ENCODE measurements around the gene ARFGEF3. TPM values are rescaled to one million over a fixed set of nuclear protein-coding genes. Genes with fewer than 3 reads are reported as not detected.

ARFGEF3 gene
- total and polyA plus RNA-seq, 2 experiments from 2014 or later, result 5.8 to 24.6 TPM

DNA sequence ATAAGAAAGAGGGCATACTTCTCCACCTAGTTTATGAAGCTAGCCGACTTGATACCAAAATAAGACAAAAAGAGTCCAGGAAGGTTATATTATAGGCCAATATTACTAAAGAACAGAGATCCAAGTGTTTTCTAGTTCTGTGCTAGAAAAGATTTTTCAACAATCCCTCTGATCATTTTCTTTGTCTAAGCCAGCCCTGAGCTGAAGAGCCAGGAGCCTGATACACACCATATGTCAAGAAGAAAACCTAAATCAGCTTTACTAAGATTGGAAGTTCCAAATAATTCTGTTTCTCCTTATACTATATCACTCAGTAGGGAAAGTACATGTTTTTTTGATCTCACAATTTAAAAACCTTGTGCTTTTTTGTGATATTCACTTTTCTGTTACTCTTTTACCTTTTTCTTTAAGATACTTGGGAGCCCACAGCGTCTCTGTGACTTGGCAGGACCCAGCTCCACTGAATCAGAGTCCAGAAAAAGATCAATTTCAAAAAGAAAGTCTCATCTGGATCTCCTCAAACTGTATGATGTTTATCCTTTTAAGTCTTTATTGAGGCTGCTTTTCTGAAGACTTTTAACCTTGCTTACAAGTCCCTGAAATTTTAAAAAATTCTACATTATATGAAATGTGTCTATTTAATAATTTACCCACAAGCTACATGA, 99.5 kb downstream of the ARFGEF3 start:
- Mint-ChIP-seq H3K27ac (no peak overlapping the region), H3K4me1 (no peaks in the 10 kb centered on the region), H3K4me3 (no peak overlapping the region), H3K36me3 (ENCODE audit: low read depth) (peaks cover 12% of the 10 kb centered on the region), H3K9me3 (no peaks in the 10 kb centered on the region), H3K27me3 (ENCODE audit: insufficient read depth, low read depth, poor library complexity) (peaks cover 3% of the 10 kb centered on the region)
- H3K27me3 ChIP-seq (ENCODE audit: insufficient read depth), result no peaks in the 10 kb centered on the region
- no peak overlapping the region for H3K4me2 ChIP-seq
- ATAC-seq (no peak), DNase-seq (ENCODE audit: low spot score) (no peak)
- H3K9me2 ChIP-seq (ENCODE audit: insufficient read depth), result no peaks in the 10 kb centered on the region
- H3K79me2 ChIP-seq (replicated peaks; ENCODE audit: insufficient read depth), result no peaks in the 10 kb centered on the region
- no peak overlapping the region for H3K4me3 ChIP-seq
- H2AFZ ChIP-seq, result no peak overlapping the region
- H3F3A ChIP-seq (replicated peaks; ENCODE audit: low read depth), result no peaks in the 10 kb centered on the region
- peaks cover 3% of the 10 kb centered on the region; the same call in 1 of the 2 replicates for H3K36me3 ChIP-seq (ENCODE audit: insufficient read depth)
- H3K4me1 ChIP-seq (ENCODE audit: insufficient read depth), result no peaks in the 10 kb centered on the region
- H3K27ac ChIP-seq (ENCODE audit: low read depth), result no peak overlapping the region
- H4K20me1 ChIP-seq (replicated peaks; ENCODE audit: insufficient read depth), result no peaks in the 10 kb centered on the region
- TF ChIP-seq JUNB (IDR thresholded peaks at IDR 0.05; ENCODE audit: unreplicated experiment) (no peak), ZNF114 (CRISPR knock-in tag; IDR thresholded peaks at IDR 0.05) (no peak)
- TF ChIP-seq, protein P1, sequence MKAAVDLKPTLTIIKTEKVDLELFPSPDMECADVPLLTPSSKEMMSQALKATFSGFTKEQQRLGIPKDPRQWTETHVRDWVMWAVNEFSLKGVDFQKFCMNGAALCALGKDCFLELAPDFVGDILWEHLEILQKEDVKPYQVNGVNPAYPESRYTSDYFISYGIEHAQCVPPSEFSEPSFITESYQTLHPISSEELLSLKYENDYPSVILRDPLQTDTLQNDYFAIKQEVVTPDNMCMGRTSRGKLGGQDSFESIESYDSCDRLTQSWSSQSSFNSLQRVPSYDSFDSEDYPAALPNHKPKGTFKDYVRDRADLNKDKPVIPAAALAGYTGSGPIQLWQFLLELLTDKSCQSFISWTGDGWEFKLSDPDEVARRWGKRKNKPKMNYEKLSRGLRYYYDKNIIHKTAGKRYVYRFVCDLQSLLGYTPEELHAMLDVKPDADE (IDR thresholded peaks at IDR 0.05), result no peak

DNA sequence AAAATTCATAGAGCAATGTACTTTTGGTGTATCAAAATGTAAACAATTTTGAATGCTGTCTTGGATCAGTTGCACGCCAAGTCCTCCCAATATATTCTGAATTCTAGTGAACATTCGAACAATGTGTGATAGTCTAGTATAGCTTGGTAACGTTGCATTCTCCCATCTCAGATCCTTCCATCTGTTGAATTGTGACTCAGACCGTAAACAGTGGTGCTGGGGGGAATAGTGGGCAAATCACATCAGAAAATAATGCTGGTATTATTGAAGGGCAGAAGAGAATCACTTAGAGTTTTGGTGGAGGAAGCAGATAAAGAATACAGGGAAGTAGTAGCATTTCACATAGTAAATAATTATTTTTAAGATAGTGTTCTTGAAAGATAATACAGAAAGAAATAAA, 102.2 kb downstream of the ARFGEF3 start:
- no peaks in the 10 kb centered on the region for H3K4me1 Mint-ChIP-seq
- H2AFZ ChIP-seq, result no peak overlapping the region
- H3K27ac ChIP-seq (ENCODE audit: low read depth), result no peak overlapping the region
- H3K36me3 ChIP-seq (ENCODE audit: insufficient read depth), result no peaks in the 10 kb centered on the region
- peaks cover 3% of the 10 kb centered on the region for H3K27me3 Mint-ChIP-seq (ENCODE audit: insufficient read depth, low read depth, poor library complexity)
- H3K9me2 ChIP-seq (ENCODE audit: insufficient read depth), result no peaks in the 10 kb centered on the region
- H3K9me3 Mint-ChIP-seq, result no peaks in the 10 kb centered on the region
- no peak overlapping the region for H3K4me2 ChIP-seq
- ATAC-seq (no peak), DNase-seq (ENCODE audit: low spot score) (no peak)
- no peaks in the 10 kb centered on the region for H3K79me2 ChIP-seq (replicated peaks; ENCODE audit: insufficient read depth)
- H3K4me3 ChIP-seq, result no peak overlapping the region
- H3K27ac Mint-ChIP-seq, result no peak overlapping the region
- peaks cover 12% of the 10 kb centered on the region for H3K36me3 Mint-ChIP-seq (ENCODE audit: low read depth)
- no peaks in the 10 kb centered on the region for H4K20me1 ChIP-seq (replicated peaks; ENCODE audit: insufficient read depth)
- H3K4me3 Mint-ChIP-seq, result no peak overlapping the region
- no peaks in the 10 kb centered on the region for H3K4me1 ChIP-seq (ENCODE audit: insufficient read depth)
- H3K27me3 ChIP-seq (ENCODE audit: insufficient read depth), result no peaks in the 10 kb centered on the region
- H3F3A ChIP-seq (replicated peaks; ENCODE audit: low read depth), result no peaks in the 10 kb centered on the region
- no peak for TF ChIP-seq EZH2phosphoT487 (IDR thresholded peaks at IDR 0.05; ENCODE audit: unreplicated experiment)
- TF ChIP-seq, protein P2, sequence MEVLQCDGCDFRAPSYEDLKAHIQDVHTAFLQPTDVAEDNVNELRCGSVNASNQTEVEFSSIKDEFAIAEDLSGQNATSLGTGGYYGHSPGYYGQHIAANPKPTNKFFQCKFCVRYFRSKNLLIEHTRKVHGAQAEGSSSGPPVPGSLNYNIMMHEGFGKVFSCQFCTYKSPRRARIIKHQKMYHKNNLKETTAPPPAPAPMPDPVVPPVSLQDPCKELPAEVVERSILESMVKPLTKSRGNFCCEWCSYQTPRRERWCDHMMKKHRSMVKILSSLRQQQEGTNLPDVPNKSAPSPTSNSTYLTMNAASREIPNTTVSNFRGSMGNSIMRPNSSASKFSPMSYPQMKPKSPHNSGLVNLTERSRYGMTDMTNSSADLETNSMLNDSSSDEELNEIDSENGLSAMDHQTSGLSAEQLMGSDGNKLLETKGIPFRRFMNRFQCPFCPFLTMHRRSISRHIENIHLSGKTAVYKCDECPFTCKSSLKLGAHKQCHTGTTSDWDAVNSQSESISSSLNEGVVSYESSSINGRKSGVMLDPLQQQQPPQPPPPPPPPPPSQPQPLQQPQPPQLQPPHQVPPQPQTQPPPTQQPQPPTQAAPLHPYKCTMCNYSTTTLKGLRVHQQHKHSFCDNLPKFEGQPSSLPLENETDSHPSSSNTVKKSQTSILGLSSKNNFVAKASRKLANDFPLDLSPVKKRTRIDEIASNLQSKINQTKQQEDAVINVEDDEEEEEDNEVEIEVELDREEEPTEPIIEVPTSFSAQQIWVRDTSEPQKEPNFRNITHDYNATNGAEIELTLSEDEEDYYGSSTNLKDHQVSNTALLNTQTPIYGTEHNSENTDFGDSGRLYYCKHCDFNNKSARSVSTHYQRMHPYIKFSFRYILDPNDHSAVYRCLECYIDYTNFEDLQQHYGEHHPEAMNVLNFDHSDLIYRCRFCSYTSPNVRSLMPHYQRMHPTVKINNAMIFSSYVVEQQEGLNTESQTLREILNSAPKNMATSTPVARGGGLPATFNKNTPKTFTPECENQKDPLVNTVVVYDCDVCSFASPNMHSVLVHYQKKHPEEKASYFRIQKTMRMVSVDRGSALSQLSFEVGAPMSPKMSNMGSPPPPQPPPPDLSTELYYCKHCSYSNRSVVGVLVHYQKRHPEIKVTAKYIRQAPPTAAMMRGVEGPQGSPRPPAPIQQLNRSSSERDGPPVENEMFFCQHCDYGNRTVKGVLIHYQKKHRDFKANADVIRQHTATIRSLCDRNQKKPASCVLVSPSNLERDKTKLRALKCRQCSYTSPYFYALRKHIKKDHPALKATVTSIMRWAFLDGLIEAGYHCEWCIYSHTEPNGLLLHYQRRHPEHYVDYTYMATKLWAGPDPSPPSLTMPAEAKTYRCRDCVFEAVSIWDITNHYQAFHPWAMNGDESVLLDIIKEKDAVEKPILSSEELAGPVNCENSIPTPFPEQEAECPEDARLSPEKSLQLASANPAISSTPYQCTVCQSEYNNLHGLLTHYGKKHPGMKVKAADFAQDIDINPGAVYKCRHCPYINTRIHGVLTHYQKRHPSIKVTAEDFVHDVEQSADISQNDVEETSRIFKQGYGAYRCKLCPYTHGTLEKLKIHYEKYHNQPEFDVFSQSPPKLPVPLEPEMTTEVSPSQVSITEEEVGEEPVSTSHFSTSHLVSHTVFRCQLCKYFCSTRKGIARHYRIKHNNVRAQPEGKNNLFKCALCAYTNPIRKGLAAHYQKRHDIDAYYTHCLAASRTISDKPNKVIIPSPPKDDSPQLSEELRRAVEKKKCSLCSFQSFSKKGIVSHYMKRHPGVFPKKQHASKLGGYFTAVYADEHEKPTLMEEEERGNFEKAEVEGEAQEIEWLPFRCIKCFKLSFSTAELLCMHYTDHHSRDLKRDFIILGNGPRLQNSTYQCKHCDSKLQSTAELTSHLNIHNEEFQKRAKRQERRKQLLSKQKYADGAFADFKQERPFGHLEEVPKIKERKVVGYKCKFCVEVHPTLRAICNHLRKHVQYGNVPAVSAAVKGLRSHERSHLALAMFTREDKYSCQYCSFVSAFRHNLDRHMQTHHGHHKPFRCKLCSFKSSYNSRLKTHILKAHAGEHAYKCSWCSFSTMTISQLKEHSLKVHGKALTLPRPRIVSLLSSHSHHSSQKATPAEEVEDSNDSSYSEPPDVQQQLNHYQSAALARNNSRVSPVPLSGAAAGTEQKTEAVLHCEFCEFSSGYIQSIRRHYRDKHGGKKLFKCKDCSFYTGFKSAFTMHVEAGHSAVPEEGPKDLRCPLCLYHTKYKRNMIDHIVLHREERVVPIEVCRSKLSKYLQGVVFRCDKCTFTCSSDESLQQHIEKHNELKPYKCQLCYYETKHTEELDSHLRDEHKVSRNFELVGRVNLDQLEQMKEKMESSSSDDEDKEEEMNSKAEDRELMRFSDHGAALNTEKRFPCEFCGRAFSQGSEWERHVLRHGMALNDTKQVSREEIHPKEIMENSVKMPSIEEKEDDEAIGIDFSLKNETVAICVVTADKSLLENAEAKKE (CRISPR knock-in tag; IDR thresholded peaks at IDR 0.05), result no peak
- TF ChIP-seq EZH2 (IDR thresholded peaks at IDR 0.05; ENCODE audit: low read depth, unreplicated experiment), result no peak
- no peak for TF ChIP-seq ZNF331 (CRISPR knock-in tag; IDR thresholded peaks at IDR 0.05; ENCODE audit: low read depth)
- no peak for TF ChIP-seq POLR2AphosphoS5 (IDR thresholded peaks at IDR 0.05; ENCODE audit: low read depth)
- TF ChIP-seq JUNB (IDR thresholded peaks at IDR 0.05; ENCODE audit: unreplicated experiment), result no peak
- TF ChIP-seq ZNF114 (CRISPR knock-in tag; IDR thresholded peaks at IDR 0.05), result no peak
- TF ChIP-seq, protein P3, sequence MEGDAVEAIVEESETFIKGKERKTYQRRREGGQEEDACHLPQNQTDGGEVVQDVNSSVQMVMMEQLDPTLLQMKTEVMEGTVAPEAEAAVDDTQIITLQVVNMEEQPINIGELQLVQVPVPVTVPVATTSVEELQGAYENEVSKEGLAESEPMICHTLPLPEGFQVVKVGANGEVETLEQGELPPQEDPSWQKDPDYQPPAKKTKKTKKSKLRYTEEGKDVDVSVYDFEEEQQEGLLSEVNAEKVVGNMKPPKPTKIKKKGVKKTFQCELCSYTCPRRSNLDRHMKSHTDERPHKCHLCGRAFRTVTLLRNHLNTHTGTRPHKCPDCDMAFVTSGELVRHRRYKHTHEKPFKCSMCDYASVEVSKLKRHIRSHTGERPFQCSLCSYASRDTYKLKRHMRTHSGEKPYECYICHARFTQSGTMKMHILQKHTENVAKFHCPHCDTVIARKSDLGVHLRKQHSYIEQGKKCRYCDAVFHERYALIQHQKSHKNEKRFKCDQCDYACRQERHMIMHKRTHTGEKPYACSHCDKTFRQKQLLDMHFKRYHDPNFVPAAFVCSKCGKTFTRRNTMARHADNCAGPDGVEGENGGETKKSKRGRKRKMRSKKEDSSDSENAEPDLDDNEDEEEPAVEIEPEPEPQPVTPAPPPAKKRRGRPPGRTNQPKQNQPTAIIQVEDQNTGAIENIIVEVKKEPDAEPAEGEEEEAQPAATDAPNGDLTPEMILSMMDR (conservative IDR thresholded peaks at IDR 0.05; ENCODE audit: low read depth in 2 of 2), result no peak
- no peak for TF ChIP-seq CREB1 (CRISPR knock-in tag; IDR thresholded peaks at IDR 0.05; ENCODE audit: low read depth)
